Parathyroid adenoma (tissue), 2 donors: ENCODE results near the gene TNXB.
"Not testable (repeated sequence)": the region's sequence is repeated elsewhere in the genome, so short reads cannot be mapped to it uniquely, and the experiment has no call there.

ENCODE experiments used
- H2AFZ ChIP-seq: fragments of 300-600 bp; sonication (generic); one replicate; pipeline ENCODE4 v1.7.0; 2017; ENCODE audit warnings: antibody characterized with exemption, mild to moderate bottlenecking
- H3K27ac ChIP-seq: fragments of 300-600 bp; sonication (generic); one replicate; pipeline ENCODE4 v1.7.0; 2017
- H3K27me3 ChIP-seq: fragments of 300-600 bp; sonication (generic); one replicate; pipeline ENCODE4 v1.7.0; 2017; ENCODE audit warnings: low read length; ENCODE audit not compliant: control insufficient read depth, insufficient read depth
- H3K36me3 ChIP-seq: fragments of 300-600 bp; sonication (generic); one replicate; pipeline ENCODE4 v1.7.0; 2017; ENCODE audit warnings: low read length; ENCODE audit not compliant: control insufficient read depth, insufficient read depth
- H3K4me1 ChIP-seq: fragments of 300-600 bp; sonication (generic); one replicate; pipeline ENCODE4 v1.7.0; 2017; ENCODE audit warnings: control low read depth
- H3K4me2 ChIP-seq: fragments of 300-600 bp; sonication (generic); one replicate; pipeline ENCODE4 v1.7.0; 2017; ENCODE audit warnings: low read length
- H3K4me3 ChIP-seq: fragments of 300-600 bp; sonication (generic); one replicate; pipeline ENCODE4 v1.7.0; 2017; ENCODE audit warnings: low read depth, low read length
- H3K79me2 ChIP-seq: fragments of 300-600 bp; sonication (generic); one replicate; pipeline ENCODE4 v1.7.0; 2017; ENCODE audit warnings: control low read depth
- H3K9ac ChIP-seq: fragments of 300-600 bp; sonication (generic); one replicate; pipeline ENCODE4 v1.7.0; 2017; ENCODE audit warnings: mild to moderate bottlenecking
- H3K9me3 ChIP-seq: fragments of 300-600 bp; sonication (generic); one replicate; pipeline ENCODE4 v1.7.0; 2017; ENCODE audit warnings: low read length; ENCODE audit not compliant: control insufficient read depth
- donor health status: primary hyperparathyroidism.

Gene TNXB

GRCh38 chr6:32003301-32003700 is 105.8 kb downstream of the TNXB start:
- not testable (repeated sequence) for H3K27ac ChIP-seq, H3K4me3 ChIP-seq, H3K4me2 ChIP-seq, H3K9ac ChIP-seq, H3K9me3 ChIP-seq, H2AFZ ChIP-seq, H3K4me1 ChIP-seq, H3K36me3 ChIP-seq, H3K79me2 ChIP-seq, H3K27me3 ChIP-seq

GRCh38 chr6:32002546-32003268 is 106.4 kb downstream of the TNXB start:
- not testable (repeated sequence) for H3K4me1 ChIP-seq, H3K36me3 ChIP-seq, H3K9me3 ChIP-seq

GRCh38 chr6:31996385-31996784 is 112.8 kb downstream of the TNXB start:
- not testable (repeated sequence) for H2AFZ ChIP-seq

More at GRCh38 chr6:32002546-32003268, 106.4 kb downstream of the TNXB start:
- H3K4me2 ChIP-seq, H3K79me2 ChIP-seq, H3K27me3 ChIP-seq, H3K27ac ChIP-seq, H3K9ac ChIP-seq, H2AFZ ChIP-seq, H3K4me3 ChIP-seq: not testable (repeated sequence)

GRCh38 chr6:31994421-31994820 is 114.7 kb downstream of the TNXB start:
- H2AFZ ChIP-seq, result not testable (repeated sequence)

More at GRCh38 chr6:31996385-31996784, 112.8 kb downstream of the TNXB start:
- not testable (repeated sequence) for H3K4me1 ChIP-seq, H3K4me2 ChIP-seq, H3K79me2 ChIP-seq, H3K9me3 ChIP-seq, H3K27me3 ChIP-seq, H3K27ac ChIP-seq, H3K9ac ChIP-seq, H3K4me3 ChIP-seq, H3K36me3 ChIP-seq

More at GRCh38 chr6:31994421-31994820, 114.7 kb downstream of the TNXB start:
- H3K4me1 ChIP-seq, H3K4me3 ChIP-seq, H3K9ac ChIP-seq, H3K79me2 ChIP-seq, H3K4me2 ChIP-seq, H3K36me3 ChIP-seq, H3K9me3 ChIP-seq, H3K27ac ChIP-seq, H3K27me3 ChIP-seq: not testable (repeated sequence)
